SU-DHL-6 (cell line): ENCODE measurements around the gene CMKLR1.

Experiments
- CTCF ChIP-seq: fragments of 200-600 bp; sonication (generic); IDR thresholded peaks from one replicate; pipeline ENCODE4 v1.5.1; 2017; ENCODE audit warnings: antibody characterized with exemption, mild to moderate bottlenecking, low read length, moderate library complexity; ENCODE audit not compliant: insufficient read depth, poor library complexity, severe bottlenecking
- EZH2phosphoT487 ChIP-seq: fragments of 200-600 bp; sonication (generic), shearing (Covaris generic); conservative IDR thresholded peaks from 2 replicates; pipeline ENCODE4 v1.6.1; 2018; ENCODE audit warnings: mild to moderate bottlenecking, antibody characterized with exemption, low read length, moderate library complexity, mixed read lengths

- TF ChIP-seq CTCF (no peak), EZH2phosphoT487 (no peak)
Measured at GRCh38 chr12:108306506-108306905, 32.6 kb downstream of the CMKLR1 start.
